GM19240 (cell line): ENCODE results near the gene CEP131.
"Not testable (repeated sequence)": the region's sequence is repeated elsewhere in the genome, so short reads cannot be mapped to it uniquely, and the experiment has no call there.

Experiments
- DNase-seq: peaks from one replicate; pipeline ENCODE4 v3.0.0; 2011; ENCODE audit warnings: low spot score; ENCODE audit not compliant: insufficient read length

The CEP131 gene

DNA sequence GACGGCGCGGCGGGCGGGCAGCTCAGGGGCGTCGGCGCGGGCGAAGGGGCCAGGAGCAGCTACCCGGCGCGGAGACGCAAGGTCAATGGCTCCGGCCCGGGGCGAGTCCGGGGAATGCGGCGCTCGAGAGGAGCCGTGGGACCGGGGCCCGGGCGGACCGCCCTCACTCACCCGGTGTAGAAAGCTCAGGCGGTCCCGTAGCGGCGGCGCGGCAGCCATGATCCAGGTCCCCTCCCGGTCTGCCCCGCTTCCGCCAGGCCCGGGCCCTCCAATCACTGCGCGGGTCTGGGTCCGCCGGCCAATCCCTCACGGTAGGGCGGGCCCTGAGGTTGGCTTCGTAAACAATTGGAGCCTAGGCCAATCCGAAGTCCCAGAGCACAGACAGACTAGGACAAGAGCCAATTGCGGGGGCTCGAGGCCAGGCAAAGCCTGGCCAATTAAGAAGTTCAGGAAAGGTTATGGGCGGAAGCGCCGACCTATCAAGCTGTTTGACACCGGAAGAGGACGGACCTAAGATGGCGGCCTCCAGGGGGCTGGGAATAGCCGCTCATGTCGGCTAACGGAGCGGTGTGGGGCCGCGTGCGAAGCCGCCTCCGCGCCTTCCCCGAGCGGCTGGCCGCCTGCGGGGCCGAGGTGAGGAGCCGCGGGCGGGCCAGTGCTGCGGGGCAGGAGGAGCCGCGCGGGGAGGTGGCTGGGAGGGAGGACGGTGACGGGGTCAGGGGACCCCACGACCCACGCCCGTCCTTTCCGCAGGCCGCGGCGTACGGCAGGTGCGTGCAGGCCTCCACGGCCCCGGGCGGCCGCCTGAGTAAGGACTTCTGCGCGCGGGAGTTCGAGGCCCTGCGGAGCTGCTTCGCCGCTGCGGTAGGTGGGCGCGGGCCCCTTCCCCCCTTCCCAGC is 16.3 kb upstream of the CEP131 start, which contains the start of the genes NDUFAF8 and TEPSIN:
TSS of gene NDUFAF8 (plus strand) at position 504 of the 899 bp plus-strand sequence. CDS start at position 550, 46 bp downstream.
TSS of gene TEPSIN (minus strand) at position 241 of the 899 bp plus-strand sequence. CDS start at position 219, 22 bp downstream.
- DNase-seq, result peak; percentile 100

- no peak for DNase-seq
Measured at GRCh38 chr17:81238490-81238814, 15.7 kb upstream of the CEP131 start.

GRCh38 chr17:81237591-81238489 is 15.1 kb upstream of the CEP131 start:
- DNase-seq, result no peak

GRCh38 chr17:81236784-81237183 is 14.0 kb upstream of the CEP131 start:
- no peak for DNase-seq

- no peak for DNase-seq
Measured at GRCh38 chr17:81235822-81236740, 13.3 kb upstream of the CEP131 start.

- DNase-seq, result no peak
Measured at GRCh38 chr17:81234940-81235821, 12.4 kb upstream of the CEP131 start.

DNA sequence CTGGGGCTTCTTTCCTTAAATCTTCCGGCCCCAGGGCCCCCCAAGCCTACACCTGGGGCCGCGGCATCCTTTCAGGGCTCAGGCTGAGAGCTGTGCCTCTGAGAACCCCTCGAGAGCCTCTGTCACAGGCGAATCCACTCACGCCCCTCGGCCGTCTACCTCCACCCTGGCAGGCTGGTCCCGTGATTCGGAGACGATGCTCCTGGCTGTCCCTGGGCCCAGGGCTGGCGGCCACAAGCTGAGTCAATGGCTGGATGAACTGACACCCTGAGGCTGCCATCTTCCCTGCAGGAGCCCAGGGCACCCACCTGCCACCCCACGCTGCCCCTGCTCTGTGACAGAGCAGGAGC is 11.7 kb upstream of the CEP131 start:
- no peak for DNase-seq

DNA sequence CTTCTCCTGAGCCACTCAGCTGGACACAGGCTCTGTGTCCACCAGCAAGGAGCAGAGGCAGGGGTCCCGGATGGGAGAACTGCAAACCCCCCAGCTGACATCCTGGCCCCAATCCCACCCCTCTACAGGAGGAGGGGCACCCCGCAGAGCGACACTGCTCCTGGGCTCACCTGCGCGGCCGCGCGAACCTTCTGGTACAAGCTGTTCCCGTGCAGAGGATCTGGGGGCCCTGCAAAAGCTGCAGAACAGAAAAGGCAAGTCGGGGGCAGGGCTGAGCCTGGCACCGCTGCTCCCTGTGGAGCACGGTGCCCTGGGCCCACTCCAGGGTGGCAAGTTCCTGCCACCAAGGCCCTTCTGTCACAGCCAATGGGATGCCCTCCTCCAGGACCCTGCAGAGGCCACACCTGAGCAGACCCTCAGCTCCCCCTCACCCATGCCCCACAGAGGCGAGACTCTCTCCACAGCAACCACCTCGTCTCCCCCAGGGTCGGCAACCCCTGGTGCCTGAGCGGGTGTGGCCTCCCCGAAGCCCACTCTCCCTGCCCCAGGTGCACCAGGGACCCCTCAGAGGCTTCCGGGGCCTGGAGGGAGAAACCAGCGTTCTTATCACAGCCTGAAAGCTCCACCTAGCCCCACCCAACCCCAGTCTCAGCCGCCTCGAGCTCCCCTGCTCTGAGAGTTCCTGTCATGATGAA is 11.2 kb upstream of the CEP131 start:
- DNase-seq, result no peak

DNA sequence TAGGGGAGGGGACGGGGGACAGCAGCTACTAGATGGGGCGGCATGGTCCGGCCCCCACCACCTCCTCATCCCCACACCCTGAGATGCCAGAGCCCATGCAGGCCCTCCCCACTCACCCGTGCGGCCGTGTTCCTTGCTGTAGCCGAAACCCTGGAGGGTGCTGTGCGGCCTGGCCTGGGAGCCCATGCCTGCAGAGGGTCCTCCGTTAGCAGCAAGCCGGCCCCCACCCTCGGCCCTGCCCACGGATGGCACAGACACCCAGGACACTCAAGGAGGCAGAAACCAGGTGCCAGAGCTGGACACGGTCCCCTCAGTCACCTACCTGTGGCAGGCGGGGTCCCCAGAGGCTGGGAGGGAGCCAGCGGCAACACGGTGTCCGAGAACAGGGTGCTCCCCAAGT is 10.6 kb upstream of the CEP131 start:
- DNase-seq, result no peak

DNA sequence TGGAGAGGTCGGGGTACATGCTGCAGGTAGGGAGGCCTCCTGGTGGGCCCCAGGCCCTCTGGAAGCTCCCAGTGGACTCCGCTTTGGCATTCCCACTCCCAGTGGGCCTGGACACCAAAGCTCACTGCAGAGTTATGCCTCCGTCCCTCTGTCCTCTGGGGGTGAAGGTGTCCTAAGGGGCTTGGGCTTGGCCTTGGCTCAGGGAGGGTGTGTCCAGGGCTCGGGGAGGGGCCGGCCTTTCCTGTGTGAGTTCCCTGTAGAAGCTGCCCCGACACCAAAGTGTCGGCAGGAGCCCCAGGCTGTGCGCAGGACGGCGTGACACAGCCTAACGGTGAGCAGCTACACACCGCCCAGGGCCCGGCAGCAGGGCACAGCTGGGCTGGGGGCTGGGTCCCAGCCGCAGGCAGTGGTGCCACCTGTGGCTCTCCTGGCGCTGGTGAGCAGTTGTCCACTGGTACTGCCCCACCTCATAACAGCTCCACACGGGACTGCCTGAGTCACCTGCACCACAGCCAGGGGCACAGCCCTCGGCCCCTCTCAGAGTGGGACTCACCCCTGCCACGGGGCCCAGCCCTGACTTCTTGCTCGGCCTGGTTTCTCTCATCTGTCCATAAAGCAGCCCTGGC is 10.0 kb upstream of the CEP131 start:
- no peak for DNase-seq

GRCh38 chr17:81231766-81232581 is 9.2 kb upstream of the CEP131 start:
- no peak for DNase-seq

DNA sequence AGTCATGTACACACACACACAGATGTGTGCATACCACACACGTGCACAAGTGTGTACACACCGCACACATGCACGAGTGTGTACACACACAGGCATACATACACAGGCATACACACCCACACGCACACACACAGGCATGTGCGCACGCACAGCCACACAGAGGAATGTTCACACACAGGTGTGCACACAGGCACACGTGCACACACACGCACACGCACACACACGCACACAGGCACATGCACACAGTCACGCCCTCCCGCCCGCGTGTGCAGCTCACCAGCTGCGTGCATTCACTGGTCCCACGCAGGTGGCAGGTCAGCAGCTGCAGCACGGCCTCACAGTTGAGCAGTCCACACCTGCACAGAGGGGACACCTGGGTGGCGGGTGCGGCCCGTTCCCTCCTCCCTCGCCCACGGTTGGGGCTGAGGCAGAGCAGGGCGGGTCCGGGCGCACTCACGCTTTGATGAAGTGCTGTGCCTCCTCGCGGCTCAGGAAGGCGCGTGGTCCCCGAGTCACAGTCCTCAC is 8.4 kb upstream of the CEP131 start:
- no peak for DNase-seq

DNA sequence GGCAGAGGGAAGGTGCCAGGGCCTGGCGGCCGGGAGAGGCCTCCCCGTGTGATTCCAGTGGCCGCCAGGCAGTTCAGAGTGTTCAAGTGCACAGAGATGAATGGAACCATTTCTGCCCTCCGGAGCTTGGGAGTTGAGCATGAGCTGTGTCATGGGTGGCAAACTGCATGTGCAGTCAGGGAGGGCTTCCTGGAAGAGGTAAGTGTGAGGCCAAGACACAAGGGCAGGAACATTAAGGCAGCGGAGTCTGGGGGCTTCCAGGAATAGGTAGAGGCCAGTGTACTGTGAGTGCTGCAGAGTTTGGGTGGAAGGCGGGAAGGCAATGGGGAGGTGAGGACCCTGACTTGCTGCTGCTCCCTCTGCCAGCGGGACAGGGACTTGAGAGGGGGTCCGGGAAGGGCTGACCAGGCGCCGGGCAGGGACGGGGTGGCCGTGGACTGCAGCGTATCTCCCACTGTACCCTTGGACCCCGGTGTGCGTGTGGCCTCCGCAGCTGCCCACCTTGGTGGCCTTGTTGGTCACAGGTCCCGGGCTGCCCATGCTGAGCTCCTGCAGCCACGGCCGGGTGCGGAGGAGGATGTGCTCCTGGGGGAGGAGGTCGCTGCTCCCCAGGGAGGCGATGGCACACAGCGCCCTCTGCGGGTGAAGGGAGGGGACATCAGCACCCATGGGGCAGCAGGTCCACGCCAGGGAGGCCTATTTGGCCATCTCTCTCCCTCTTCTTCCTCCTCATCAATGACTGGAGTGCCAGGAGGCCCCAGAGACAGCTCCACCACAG is 7.5 kb upstream of the CEP131 start:
- no peak for DNase-seq

- no peak for DNase-seq
Measured at GRCh38 chr17:81229666-81229920, 6.8 kb upstream of the CEP131 start.

- DNase-seq, result no peak
Measured at GRCh38 chr17:81228834-81229665, 6.3 kb upstream of the CEP131 start.

DNA sequence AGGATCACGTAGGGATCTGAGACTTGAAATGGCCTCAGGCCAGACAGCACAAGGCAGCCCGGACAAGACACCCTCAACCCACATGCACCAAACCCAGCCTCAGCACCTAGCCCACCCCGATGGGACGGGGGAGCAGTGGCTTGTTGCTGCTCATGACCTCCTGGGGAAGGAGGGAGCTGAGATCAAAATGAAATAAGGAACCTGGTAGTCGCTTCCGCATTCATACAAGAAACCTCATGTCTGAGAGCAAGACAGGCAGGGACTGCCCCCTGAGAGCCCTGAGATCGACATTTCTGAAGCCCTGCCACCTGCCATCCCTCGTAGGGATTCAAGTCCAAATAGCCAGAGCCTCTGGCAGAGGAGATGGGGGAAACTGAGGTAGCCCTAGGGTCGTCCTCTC is 5.7 kb upstream of the CEP131 start:
- DNase-seq, result no peak

- DNase-seq, result not testable (repeated sequence)
Measured at GRCh38 chr17:81227630-81228029, 4.9 kb upstream of the CEP131 start.
